Vagina (tissue), 2 donors: ENCODE data around the gene RSPH10B2.

Experiments used
- POLR2A ChIP-seq, 2 donors: fragments of 450-650 bp; IDR thresholded peaks; one replicate each; pipeline ENCODE4 v1.6.1; 2017; ENCODE audit warnings: antibody characterized with exemption in 2 of 2, mild to moderate bottlenecking in 2 of 2, moderate library complexity in 2 of 2
- TF ChIP-seq, protein P1 (sequence below), 3 experiments: fragments of 450-650 bp in 2 of 3; fragments of 200-600 bp in 1 of 3; sonication (generic) in 1 of 3; IDR thresholded peaks; one replicate each; pipeline ENCODE4 v1.5.1; 2017 to 2019; ENCODE audit warnings: antibody characterized with exemption in 3 of 3, mild to moderate bottlenecking in 2 of 3, moderate library complexity in 2 of 3

DNA sequence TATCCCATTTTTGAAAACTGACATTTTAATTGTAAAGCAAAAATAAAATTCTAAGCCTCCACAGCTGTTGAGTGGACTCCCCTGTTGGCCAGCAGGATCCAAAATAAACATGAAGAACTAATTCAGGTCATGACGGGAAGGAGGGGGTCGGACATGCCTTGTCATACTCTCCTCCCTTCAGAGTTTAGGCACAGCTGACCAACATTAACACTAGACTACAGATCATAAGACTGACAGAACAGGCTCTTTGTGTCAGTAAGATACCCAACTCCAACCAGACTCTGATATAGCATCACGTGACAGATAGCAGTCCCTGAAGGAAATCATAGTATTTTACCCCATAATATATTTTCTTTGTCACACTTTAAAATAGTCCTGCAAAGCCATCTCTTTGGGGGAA lies 26.2 kb upstream of the RSPH10B2 start:
- no peak for TF ChIP-seq POLR2A (IDR thresholded peaks at IDR 0.05)
- TF ChIP-seq, protein P1, sequence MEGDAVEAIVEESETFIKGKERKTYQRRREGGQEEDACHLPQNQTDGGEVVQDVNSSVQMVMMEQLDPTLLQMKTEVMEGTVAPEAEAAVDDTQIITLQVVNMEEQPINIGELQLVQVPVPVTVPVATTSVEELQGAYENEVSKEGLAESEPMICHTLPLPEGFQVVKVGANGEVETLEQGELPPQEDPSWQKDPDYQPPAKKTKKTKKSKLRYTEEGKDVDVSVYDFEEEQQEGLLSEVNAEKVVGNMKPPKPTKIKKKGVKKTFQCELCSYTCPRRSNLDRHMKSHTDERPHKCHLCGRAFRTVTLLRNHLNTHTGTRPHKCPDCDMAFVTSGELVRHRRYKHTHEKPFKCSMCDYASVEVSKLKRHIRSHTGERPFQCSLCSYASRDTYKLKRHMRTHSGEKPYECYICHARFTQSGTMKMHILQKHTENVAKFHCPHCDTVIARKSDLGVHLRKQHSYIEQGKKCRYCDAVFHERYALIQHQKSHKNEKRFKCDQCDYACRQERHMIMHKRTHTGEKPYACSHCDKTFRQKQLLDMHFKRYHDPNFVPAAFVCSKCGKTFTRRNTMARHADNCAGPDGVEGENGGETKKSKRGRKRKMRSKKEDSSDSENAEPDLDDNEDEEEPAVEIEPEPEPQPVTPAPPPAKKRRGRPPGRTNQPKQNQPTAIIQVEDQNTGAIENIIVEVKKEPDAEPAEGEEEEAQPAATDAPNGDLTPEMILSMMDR (IDR thresholded peaks at IDR 0.05) = no peak
